ENCODE results near the gene NRARP. TPM values are rescaled to one million over a fixed set of nuclear protein-coding genes. Genes with fewer than 3 reads are reported as not detected.

NRARP gene
- total RNA-seq, 1 experiment from 2014 or later = 24.7 TPM

DNA sequence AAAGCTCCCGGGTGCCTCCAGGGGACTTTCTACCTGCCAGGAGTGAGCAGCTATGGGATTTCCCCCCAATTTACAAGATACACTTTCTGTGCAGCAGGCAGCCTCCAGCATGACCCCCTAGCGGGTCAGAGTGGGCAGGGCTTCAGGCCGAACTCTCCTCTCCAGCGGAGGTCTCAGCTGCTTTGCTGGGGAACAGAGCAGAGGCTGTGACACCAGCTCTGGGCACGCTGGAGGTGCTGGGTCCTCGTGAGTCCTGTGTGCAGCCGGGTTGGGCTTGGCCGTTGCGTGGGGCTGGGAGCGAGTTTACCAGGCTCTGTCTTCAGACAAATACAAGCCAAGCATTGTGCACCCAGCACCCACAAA lies 2.9 kb downstream of the NRARP start:
- ChIA-PET POLR2A (no interaction called here), CTCF (no interaction called here)
- Mint-ChIP-seq H3K9me3 (ENCODE audit: unreplicated experiment) (no peaks in the 10 kb centered on the region), H3K27ac (ENCODE audit: unreplicated experiment) (no peak overlapping the region), H3K36me3 (ENCODE audit: insufficient read depth, unreplicated experiment) (peaks cover 39% of the 10 kb centered on the region), H3K27me3 (ENCODE audit: insufficient read depth, unreplicated experiment) (no peaks in the 10 kb centered on the region), H3K4me1 (ENCODE audit: low read depth, unreplicated experiment) (peaks cover 7% of the 10 kb centered on the region), H3K4me3 (ENCODE audit: unreplicated experiment) (no peak overlapping the region)
- TF ChIP-seq, protein P1, sequence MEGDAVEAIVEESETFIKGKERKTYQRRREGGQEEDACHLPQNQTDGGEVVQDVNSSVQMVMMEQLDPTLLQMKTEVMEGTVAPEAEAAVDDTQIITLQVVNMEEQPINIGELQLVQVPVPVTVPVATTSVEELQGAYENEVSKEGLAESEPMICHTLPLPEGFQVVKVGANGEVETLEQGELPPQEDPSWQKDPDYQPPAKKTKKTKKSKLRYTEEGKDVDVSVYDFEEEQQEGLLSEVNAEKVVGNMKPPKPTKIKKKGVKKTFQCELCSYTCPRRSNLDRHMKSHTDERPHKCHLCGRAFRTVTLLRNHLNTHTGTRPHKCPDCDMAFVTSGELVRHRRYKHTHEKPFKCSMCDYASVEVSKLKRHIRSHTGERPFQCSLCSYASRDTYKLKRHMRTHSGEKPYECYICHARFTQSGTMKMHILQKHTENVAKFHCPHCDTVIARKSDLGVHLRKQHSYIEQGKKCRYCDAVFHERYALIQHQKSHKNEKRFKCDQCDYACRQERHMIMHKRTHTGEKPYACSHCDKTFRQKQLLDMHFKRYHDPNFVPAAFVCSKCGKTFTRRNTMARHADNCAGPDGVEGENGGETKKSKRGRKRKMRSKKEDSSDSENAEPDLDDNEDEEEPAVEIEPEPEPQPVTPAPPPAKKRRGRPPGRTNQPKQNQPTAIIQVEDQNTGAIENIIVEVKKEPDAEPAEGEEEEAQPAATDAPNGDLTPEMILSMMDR (IDR thresholded peaks at IDR 0.05; ENCODE audit: insufficient read depth in 1 of 2, low read depth in 1 of 2, low read length in 1 of 2, severe bottlenecking in 1 of 2, unreplicated experiment in 1 of 2) = no peak
- no peak overlapping the region for H3K4me3 ChIP-seq (ENCODE audit: low read depth, low read length)
- no TSS peak for BruUV-seq (replicated peaks)
- intact Hi-C loops (cut with micrococcal nuclease; ENCODE audit: unreplicated experiment) = loop anchor here (10.0 kb wide), 1 partner anchor 236 kb away; no protein-coding TSS in a partner anchor
- DNase-seq = no peak
- H3K9me3 ChIP-seq = no peaks in the 10 kb centered on the region
- H3K4me1 ChIP-seq = peaks cover 26% of the 10 kb centered on the region
- H3K36me3 ChIP-seq (ENCODE audit: control insufficient read depth, insufficient read depth, low read length) = no peaks in the 10 kb centered on the region
- no peaks in the 10 kb centered on the region for H3K27me3 ChIP-seq (replicated peaks; ENCODE audit: control insufficient read depth, insufficient read depth, low read length)

DNA sequence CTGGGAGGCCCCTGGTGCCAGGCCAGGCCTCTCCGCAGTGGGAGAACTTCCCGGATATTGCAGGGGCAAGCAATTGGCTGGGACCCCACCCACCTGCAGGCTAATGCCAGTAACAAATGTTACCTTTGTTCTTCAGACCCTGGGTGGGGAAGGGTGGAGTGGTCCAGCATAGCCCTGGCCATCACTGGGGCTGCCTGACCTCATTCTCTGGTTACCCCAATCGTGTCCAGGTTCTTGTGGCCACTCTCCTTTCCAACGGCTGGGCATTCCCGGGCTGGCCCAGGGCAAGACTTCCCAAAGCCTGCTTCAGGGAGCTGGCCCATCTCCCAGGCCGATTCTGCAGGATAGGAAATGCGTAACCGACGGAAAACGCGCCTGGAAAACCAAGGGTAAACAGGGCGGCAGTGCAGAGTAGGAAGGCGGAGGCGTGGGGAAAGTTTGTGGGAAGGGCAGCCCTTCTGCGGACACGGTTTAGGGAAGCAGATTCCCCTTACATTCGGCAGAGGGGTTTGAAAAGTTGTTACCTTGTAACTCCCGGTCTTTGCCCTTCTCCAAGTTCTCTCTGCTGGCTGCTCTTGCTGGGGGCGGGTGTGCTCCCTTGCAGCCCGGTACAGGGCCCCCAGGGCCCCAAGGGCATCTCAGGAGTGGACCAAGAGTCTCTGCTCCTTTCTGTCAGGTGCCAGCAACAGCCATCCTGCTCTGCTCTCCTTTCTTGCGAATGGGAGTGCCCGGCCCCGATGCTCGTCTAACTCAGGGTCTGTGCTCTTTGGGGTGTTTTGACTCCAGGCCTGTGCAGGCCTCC lies 3.5 kb downstream of the NRARP start:
- H3K4me1 ChIP-seq = peaks cover 26% of the 10 kb centered on the region
- CTCF ChIA-PET = no interaction called here
- BruUV-seq (replicated peaks) = no TSS peak
- peaks cover 44% of the 10 kb centered on the region for H3K36me3 Mint-ChIP-seq (ENCODE audit: insufficient read depth, unreplicated experiment)
- no peaks in the 10 kb centered on the region for H3K9me3 Mint-ChIP-seq (ENCODE audit: unreplicated experiment)
- no peaks in the 10 kb centered on the region for H3K27me3 ChIP-seq (replicated peaks; ENCODE audit: control insufficient read depth, insufficient read depth, low read length)
- H3K4me1 Mint-ChIP-seq (ENCODE audit: low read depth, unreplicated experiment) = peaks cover 7% of the 10 kb centered on the region
- H3K9me3 ChIP-seq = no peaks in the 10 kb centered on the region
- H3K36me3 ChIP-seq (ENCODE audit: control insufficient read depth, insufficient read depth, low read length) = no peaks in the 10 kb centered on the region
- no peak for DNase-seq
- H3K4me3 Mint-ChIP-seq (ENCODE audit: unreplicated experiment) = no peak overlapping the region
- H3K27ac Mint-ChIP-seq (ENCODE audit: unreplicated experiment) = no peak overlapping the region
- H3K27me3 Mint-ChIP-seq (ENCODE audit: insufficient read depth, unreplicated experiment) = no peaks in the 10 kb centered on the region
- POLR2A ChIA-PET = no interaction called here
- intact Hi-C loops (cut with micrococcal nuclease; ENCODE audit: unreplicated experiment) = loop anchor here (10.0 kb wide), 1 partner anchor 236 kb away; no protein-coding TSS in a partner anchor
- TF ChIP-seq, protein P1 (IDR thresholded peaks at IDR 0.05; ENCODE audit: insufficient read depth in 1 of 2, low read depth in 1 of 2, low read length in 1 of 2, severe bottlenecking in 1 of 2, unreplicated experiment in 1 of 2) = no peak
- no peak overlapping the region for H3K4me3 ChIP-seq (ENCODE audit: low read depth, low read length)

DNA sequence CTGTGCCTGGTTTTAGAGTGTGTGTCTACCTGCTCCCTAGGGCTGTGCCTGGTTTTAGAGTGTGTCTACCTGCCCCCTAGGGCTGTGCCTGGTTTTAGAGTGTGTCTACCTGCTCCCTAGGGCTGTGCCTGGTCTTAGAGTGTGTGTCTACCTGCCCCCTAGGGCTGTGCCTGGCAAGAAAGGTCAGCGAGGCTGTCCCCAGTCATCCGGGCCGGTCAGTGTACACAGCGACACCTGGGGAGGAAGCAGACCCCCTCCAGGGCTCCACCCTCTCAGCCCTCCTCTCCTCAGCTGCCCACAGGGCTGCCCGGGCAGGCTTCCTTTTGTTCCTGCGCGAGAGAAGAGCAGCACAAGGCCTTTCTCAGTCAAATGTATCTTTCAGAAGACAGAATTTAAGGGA lies 4.1 kb downstream of the NRARP start:
- intact Hi-C loops (cut with micrococcal nuclease; ENCODE audit: unreplicated experiment) = loop anchor here (10.0 kb wide), 1 partner anchor 237 kb away; no protein-coding TSS in a partner anchor
- BruUV-seq (replicated peaks) = no TSS peak
- Mint-ChIP-seq H3K4me3 (ENCODE audit: unreplicated experiment) (no peak overlapping the region), H3K9me3 (ENCODE audit: unreplicated experiment) (no peaks in the 10 kb centered on the region), H3K27me3 (ENCODE audit: insufficient read depth, unreplicated experiment) (no peaks in the 10 kb centered on the region), H3K36me3 (ENCODE audit: insufficient read depth, unreplicated experiment) (peaks cover 47% of the 10 kb centered on the region), H3K27ac (ENCODE audit: unreplicated experiment) (no peak overlapping the region), H3K4me1 (ENCODE audit: low read depth, unreplicated experiment) (peaks cover 7% of the 10 kb centered on the region)
- Histone ChIP-seq H3K36me3 (ENCODE audit: control insufficient read depth, insufficient read depth, low read length) (no peaks in the 10 kb centered on the region), H3K9me3 (no peaks in the 10 kb centered on the region), H3K4me1 (peaks cover 27% of the 10 kb centered on the region), H3K27me3 (replicated peaks; ENCODE audit: control insufficient read depth, insufficient read depth, low read length) (no peaks in the 10 kb centered on the region), H3K4me3 (ENCODE audit: low read depth, low read length) (no peak overlapping the region)
- ChIA-PET CTCF (no interaction called here), POLR2A (no interaction called here)
- TF ChIP-seq, protein P1 (IDR thresholded peaks at IDR 0.05; ENCODE audit: insufficient read depth in 1 of 2, low read depth in 1 of 2, low read length in 1 of 2, severe bottlenecking in 1 of 2, unreplicated experiment in 1 of 2) = no peak
- no peak for DNase-seq

Data from Caco-2 (cell line).